ENCODE data around the gene HNRNPA2B1.
A peak's percentile ranks its signal among the peaks of the same experiment; 100 is the strongest.
"Not testable (repeated sequence)": the region's sequence is repeated elsewhere in the genome, so short reads cannot be mapped to it uniquely, and the experiment has no call there.

HNRNPA2B1 gene

DNA sequence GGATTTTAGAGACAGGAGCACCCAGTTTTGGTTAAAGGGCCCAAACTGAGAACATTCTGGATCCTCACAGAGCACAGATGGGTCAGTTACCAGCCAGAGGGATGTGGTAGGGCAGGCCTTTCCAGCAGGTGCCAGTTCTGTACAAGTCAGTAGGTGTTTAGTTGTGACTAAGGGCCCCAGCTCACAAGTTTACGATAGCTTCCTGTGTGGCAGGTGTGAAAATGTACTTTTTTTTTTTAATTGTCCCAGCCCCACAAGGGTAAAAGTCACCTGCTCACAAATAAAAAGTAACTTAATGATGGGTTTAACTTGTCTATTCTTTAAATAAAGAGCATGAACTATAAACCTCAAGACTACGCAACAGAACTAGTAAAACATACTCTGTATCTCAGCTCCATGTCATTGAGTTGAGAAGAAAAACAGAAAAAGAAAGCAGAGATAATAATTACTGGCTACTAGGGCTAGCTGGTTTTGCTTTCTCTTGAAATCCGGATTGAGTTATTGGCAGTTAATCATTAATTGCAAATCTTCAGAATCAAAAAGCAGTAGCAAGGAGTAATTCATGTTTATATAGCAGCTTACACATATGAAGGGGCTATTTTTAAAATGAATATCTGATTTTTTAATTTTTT, 33.1 kb downstream of the HNRNPA2B1 start:
- no peak for DNase-seq (ENCODE audit: extremely low read depth in 1 of 2, low read depth in 1 of 2)

DNA sequence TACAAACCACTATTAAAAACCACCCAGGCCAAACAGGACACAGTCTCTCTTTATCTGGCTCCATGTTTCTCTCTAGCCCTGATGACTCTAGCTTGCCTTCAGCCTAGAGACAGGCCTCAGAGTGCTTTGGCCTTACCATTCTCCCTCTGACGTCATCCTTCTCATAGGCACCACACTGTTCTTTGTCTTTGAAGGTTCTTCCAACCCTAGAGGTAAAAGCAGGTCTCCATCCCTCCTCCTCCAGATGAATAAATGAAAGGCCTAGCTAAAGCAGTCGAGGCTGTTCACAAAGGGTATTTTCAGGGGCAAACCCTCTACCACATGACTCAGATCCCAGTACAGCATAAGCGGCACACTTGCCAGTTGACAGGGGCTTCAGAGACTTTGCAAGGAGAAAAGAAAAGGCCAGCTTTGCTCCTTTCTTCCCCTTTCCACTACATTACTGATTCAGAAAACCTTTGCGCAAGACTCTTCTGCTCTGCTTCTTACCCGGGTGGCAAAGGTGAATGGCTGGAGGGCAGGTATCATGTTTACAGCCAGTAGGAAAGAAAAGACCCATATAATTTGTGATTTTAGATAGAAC, 33.8 kb downstream of the HNRNPA2B1 start:
- no peak for DNase-seq (ENCODE audit: extremely low read depth in 1 of 2, low read depth in 1 of 2)

DNA sequence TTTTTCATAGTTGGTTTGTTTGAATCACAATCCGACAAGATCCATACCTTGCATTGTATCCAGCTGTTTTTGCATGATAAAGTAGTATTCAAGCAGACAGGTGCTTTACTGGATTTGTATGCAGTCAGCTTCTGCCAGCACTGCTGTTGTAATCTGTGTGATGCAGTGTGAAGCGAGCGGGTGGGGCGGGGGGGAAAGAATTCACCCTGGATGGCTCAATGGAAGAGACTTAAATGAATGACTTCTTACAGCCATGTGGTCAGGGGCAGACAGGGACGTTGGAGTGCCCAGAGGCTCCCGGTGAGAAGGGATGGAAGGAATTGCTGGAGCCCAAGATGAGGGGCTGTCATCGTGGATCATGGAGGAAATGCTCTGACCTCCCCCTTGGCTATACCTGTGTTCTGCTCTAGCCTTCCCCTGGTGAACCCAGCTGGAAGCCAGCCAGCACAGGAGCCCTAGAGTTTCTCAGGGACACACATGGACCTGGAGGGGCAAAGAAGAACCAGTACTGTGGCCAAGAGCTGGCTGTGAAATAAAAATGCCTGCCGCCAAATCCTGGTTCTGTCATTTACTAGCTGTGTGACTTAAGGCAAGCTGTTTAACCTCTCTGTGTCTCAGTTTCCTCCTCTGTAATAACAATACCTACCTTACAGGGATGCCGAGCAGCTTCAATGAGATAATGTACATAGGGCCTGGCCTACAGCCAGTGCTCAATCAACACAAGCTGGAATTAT, 34.4 kb downstream of the HNRNPA2B1 start:
- no peak for DNase-seq (ENCODE audit: extremely low read depth in 1 of 2, low read depth in 1 of 2)

DNA sequence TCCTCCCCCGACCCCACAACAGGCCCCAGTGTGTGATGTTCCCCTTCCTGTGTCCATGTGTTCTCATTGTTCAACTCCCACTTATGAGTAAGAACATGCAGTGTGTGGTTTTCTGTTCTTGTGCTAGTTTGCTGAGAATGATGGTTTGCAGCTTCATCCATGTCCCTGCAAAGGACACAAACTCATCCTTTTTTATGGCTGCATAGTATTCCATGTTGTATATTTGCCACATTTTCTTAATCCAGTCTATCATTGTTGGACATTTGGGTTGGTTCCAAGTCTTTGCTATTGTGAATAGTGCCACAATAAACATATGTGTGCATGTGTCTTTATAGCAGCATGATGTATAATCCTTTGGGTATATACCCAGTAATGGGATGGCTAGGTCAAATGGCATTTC, 36.7 kb downstream of the HNRNPA2B1 start:
- not testable (repeated sequence) for DNase-seq (ENCODE audit: extremely low read depth in 1 of 2, low read depth in 1 of 2)

DNA sequence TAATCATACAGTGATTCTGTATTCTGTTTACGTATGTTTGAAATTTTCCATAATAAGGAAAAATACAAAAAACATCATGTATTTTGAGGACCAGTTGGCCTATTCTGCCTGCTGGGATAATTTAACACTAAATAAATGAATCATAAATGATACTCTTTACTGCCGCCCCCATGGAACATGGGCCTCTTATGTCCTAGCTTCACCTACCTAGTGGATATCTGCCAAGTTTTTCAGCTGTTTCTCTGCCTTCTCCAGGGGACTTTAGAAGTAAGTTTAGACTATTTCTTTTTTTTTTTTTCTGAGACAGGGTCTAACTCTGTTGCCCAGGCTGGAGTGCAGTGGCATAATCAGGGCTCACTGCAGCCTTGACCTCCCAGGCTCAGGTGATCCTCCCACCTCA, 38.1 kb downstream of the HNRNPA2B1 start:
- DNase-seq (ENCODE audit: extremely low read depth in 1 of 2, low read depth in 1 of 2) = no peak

DNA sequence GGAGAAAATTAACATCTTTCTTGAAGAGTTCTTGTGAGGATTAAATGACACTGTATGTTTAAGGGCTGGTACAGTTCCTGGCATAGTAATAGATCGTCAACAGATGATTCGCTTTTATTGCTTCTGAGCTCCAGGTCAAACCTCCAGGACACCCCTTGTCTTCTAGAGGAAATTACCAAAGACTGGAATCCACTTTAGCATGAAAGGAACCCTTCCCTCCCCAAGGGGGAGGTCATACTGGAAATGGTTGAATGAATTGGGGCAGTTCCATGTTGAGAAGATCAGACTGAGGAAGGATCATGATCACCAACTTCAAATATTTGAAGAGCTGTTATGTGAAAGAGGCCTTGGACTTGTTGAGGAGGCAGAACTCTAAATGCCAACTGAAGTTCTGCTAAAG, 39.6 kb downstream of the HNRNPA2B1 start:
- DNase-seq (ENCODE audit: extremely low read depth in 1 of 2, low read depth in 1 of 2) = no peak

DNA sequence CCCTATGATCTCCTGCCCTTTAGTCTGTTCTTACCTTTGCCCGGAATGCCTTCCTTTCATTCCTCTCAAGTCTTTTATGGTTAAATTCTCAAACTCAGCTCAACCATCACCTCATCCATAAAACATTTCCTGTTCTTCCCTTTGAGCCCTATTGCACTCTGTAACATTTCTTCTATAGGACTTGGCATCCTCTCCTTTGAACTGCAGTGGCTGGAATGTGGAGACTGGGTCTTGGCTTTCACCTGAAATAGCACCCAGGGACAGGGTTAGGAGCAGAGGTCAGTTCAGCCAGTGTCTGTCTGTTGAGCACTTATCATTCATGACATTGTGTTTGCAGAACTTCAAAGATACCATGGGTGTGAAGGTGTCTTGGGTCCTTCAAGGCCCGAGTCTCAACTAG, 41.3 kb downstream of the HNRNPA2B1 start:
- DNase-seq (ENCODE audit: extremely low read depth in 1 of 2, low read depth in 1 of 2) = no peak

DNA sequence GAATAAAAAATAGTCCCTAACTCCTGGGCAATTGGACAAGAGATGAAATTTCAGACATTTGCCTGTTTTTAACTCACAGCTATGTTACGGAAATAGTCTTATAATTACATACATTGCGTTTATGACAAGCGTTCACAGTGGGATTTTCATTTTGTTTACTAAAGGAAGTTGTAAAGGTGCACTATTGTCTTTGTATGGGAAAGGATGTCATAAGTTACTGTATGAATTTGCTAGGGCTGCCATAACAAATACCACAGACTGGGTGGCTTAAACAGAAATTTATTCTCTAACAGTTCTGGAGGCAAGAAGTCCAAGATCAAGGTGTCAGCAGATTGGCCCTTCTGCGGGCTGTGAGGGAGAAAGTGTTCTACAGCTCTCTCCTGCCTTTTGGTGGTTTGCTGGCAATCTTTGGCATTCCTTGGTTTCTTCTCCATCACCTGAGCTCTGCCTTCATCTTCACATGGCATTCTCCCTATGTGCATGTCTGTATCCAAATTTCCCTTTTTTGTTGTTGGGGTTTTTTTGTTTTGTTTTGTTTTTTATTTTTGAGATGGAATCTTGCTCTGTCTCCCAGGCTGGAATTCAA, 42.9 kb downstream of the HNRNPA2B1 start:
- DNase-seq (ENCODE audit: extremely low read depth in 1 of 2, low read depth in 1 of 2) = no peak

DNA sequence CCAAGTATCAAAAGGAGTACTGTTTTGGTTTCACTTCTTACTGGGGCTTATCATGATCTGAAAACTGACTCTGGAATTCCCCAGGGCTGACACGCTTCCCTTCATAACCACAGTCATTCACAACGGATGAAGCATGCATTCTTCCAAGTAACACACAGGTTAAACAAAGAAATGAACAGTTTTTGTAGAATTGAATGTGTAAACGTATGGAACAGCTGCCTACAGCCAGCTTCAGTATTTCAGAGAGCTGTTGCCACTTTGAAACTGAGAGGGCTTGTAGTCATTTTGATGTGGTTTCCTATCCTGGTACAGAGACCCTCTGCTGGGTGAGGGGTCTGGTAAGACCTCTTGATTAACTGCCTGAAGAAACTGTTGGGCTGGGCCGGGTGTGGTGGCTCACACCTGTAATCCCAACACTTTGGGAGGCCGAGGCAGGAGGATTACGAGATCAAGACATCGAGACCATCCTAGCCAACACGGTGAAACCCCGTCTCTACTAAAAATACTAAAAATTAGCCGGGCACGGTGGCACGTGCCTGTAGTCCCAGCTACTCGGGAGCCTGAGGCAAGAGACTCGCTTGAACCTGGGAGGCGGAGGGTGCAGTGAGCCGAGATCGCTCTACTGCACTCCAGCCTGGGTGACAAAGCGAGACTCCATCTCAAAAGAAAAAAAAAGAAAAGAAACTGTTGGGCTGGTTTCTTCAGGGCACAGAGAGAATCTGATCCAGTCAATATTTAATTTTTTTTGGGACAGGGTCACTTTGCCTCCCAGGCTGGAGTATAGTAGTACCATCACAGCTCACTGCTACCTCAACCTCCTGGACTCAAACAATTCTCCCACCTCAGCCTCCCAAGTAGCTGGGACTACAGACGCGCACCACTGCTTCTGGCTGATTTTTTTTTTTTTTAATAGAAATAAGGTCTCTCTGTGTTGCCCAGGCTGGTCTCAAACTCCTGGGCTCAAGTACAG, 43.8 kb downstream of the HNRNPA2B1 start:
- DNase-seq (ENCODE audit: extremely low read depth in 1 of 2, low read depth in 1 of 2) = no peak

DNA sequence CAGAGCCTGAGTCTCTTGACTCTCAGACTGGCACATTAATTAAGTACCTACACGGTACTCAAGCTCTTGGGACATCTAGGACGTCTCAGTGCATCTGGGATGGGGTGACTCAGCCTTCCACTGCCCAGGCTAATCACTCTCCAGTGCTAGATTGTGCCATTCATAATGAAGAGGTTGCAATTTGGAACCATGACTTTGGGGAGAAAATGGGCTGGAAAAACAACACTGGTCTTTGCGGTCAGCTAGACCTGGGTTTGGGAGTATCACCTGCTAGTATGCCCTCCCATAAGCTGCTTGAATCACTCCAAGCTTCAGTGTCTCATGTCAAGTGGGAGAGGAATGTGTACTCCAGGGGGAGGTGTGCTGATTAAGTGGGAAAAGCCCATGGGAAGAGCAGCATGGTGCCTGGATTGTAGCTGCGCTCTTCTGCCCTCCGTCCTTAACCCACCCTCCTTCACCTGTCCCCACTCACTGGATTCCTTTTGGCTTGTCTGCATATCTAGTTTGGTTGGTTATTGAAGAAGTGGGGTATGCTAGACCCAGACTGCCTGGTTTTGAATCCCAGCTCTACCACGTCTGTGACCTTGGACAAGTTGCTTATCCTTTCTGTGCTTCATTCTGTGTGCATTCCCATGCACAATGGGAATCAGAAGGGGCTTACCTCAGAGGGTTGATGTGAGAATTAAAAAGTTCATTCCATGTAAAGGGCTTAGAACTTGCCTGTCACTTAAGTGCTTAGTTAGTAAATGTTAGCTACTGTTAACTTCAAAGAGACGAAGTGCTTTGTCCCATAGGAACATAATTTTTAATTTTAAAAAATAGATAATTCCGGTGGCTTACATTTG, 44.8 kb downstream of the HNRNPA2B1 start:
- no peak for DNase-seq (ENCODE audit: extremely low read depth in 1 of 2, low read depth in 1 of 2)

DNA sequence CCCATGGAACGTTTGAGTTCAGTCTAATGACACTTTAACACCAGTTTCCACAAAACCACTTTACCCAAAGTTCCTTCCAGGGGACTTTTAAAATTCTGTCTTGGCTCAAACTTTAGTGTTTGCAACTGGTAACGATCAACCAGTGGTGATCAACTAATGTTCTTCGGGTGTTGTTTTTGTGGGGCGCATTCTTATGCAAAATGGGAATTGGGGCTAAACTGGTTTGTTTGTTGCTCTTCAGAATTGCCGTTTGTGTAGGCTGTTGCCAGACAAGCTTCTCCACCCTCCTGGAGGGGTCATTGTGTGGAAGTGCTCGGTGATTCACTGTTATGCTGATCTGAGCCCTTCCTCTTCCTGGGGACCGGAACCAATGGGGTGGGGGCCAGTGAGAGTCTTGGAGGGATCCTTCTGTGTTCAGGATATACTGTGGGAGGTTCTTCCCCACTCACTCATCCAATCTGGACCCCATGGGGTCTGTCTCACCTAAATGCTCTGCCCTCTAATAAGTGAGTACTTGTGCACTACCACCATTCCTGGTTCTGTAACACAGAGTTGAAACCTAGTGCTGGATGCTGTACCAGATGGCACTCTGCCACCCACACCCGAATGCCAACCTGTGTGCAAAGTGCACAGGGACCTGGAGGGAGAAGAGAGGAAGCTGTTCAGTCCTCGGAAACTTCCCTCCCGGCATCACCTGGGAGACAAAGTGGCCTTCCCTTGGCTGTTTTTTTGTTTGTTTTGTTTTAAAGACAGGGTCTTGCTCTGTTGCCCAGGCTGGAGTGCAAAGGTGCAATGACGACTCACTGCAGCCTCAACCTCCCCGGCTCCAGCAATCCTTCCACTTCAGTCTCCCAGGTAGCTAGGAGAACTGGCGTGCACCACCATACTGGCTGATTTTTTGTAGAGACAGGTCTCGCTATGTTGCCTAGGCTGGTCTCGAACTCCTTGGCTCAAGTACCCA, 46.4 kb downstream of the HNRNPA2B1 start:
- no peak for DNase-seq (ENCODE audit: extremely low read depth in 1 of 2, low read depth in 1 of 2)

DNA sequence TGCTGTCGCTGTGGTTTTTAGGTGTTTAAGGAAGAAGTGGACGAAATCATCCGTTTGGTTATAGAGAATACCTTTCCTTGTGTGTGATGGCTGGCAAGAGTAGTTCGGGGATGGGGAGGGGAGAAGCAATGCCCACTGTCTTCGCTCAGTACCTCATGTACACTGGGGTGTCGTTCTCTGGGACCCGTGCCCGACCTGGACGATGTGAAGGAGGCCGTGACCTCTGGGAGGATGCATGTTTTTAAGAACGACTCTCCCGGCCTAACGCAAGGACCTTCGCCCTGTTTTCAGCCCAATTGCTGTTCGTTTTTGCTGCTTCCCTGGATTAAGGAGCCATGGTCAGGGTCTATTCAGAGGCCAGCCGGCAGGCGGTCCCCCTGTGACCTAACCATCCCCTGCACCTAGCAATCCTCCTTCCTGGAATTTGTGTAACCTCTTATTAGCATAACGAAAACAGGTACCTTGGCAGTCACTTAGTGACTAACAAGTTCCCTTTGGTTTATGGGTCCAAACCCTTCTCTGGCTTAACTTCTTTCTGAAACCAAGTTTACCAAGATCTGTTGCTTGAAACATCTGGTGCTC, 47.2 kb downstream of the HNRNPA2B1 start:
- DNase-seq (ENCODE audit: extremely low read depth in 1 of 2, low read depth in 1 of 2) = no peak

DNA sequence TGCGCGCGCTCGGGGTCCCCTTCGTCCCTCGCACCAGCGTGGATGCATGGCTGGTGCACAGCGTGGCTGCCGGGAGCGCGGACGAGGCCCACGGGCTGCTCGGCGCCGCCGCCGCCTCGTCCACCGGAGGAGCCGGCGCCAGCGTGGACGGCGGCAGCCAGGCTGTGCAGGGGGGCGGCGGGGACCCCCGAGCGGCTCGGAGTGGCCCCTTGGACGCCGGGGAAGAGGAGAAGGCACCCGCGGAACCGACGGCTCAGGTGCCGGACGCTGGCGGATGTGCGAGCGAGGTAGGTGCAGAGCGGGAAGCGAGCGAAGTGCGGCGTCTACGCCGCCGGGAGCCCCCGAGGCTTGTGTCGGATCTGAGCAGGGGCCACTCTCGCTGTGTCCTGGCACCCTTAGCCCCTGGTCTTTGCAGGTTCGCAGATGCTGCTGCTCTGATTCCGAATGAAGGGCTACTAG, 47.7 kb downstream of the HNRNPA2B1 start:
- DNase-seq (ENCODE audit: extremely low read depth in 1 of 2, low read depth in 1 of 2) = not testable (repeated sequence)

DNA sequence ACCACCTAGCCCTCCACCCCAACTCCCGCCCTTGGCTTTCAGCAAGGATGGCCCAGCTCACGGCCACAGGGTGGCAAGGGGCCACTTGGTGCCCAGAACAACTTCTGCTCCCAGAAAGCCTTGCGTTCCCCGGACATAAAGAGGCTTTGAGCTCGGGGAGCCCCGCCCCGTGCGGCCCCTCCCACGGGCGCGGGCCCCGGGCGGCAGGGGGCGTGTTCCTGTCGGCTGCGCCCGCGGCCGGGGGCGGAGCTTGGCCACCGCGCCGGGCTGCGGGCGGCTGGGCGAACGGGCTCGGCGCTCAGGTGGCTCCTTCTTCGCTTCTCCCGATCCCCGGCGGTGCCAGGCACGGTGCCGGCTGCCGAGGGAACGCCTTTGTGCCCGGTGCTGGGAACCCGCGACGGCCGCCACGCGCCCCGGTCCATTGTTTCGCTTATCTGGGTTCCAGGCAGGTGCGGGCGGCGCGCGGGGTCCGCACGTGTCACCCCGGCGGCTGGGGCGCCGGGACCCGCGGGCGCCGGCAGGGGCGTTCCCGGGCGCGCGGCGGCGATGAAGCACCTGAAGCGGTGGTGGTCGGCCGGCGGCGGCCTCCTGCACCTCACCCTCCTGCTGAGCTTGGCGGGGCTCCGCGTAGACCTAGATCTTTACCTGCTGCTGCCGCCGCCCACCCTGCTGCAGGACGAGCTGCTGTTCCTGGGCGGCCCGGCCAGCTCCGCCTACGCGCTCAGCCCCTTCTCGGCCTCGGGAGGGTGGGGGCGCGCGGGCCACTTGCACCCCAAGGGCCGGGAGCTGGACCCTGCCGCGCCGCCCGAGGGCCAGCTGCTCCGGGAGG, 48.4 kb downstream of the HNRNPA2B1 start, which contains the start of gene NFE2L3:
Gene NFE2L3 (plus strand): TSS at position 246 of the 829 bp plus-strand sequence. CDS start 301 bp downstream, at position 547.
- DNase-seq (ENCODE audit: extremely low read depth in 1 of 2, low read depth in 1 of 2) = peak; percentile 40 to 70

DNA sequence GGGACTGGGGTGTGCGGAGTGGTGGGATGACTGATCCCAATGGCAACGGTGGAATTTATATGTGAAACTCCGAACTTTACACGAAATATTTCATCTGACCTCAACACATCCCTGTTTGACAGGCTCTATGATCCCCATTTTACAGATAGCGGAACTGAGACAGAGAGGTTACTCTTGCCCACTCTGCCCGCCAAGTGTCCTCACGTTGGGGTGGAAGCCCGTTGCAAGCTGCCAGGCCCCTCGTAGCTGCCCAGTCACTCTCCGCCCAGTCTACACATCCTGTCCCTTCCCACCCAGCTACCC, 48.9 kb downstream of the HNRNPA2B1 start:
- DNase-seq (ENCODE audit: extremely low read depth in 1 of 2, low read depth in 1 of 2) = no peak

DNA sequence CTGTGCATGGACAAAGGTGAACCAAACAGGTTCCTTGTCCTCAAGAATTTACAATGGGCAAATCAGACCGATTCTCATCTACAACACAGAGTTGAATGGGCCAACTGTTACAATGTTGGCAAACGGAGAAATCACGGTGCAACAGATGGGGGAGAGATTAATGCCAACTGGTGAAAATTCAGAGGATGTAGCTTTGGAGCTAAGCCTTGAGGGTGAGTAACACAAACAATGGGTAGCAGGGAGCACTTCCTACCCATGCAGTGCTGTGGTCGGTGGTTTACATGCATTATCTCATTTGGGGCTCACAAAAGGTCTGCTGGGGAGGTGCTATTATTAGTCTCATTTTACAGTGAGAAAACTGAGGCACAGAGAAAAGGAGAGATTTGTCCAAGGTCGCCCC, 49.5 kb downstream of the HNRNPA2B1 start:
- no peak for DNase-seq (ENCODE audit: extremely low read depth in 1 of 2, low read depth in 1 of 2)

DNA sequence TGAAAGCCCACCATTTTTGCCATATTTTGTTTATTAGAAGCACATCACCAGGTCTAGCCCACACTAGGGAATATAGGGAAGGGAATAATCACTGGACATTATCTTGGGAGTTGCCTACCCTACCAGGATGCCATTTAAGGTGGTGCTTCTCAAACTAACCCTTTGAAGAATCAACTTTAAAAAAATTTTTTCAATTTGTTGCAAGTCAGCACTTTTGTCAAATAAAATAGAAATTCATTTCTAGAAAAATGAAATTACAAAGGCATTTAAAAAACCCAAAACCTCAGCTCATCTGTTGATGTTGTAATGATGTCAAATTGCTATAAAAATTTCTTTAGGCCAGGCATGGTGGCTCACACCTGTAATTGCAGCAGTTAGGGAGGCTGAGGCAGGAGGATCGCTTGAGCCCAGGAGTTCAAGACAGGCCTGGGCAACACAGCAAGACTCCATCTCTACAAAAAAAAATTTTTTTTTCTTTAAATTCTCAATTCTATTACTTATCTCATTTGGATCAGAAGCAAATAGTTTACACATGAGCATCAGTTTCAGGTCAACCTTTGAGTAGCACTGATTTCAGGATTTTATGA, 51.1 kb downstream of the HNRNPA2B1 start:
- DNase-seq (ENCODE audit: extremely low read depth in 1 of 2, low read depth in 1 of 2) = no peak

All from activated CD8-positive, alpha-beta memory T cell treated with anti-CD3 and anti-CD28 coated beads for 1 hour (primary cell).